Mesendoderm (in vitro differentiated cells): ENCODE results near the gene NEDD4L.

Source experiments
- DNase-seq: peaks from one replicate; pipeline ENCODE4 v3.0.0; 2013
- H2AK5ac ChIP-seq: 2 replicates; pipeline ENCODE4 v1.6.1; 2013; ENCODE audit warnings: low read length, inconsistent platforms
- H2BK120ac ChIP-seq: 2 replicates; pipeline ENCODE4 v1.6.1; 2013; ENCODE audit warnings: low read depth, mild to moderate bottlenecking, low read length, moderate library complexity, mixed read lengths
- H2BK15ac ChIP-seq: replicated peaks from 2 replicates; pipeline ENCODE4 v1.6.1; 2013; ENCODE audit warnings: low read depth, mild to moderate bottlenecking, moderate library complexity
- H2BK5ac ChIP-seq: 2 replicates; pipeline ENCODE4 v1.6.1; 2013; ENCODE audit warnings: low read length, inconsistent platforms
- H3K18ac ChIP-seq: 2 replicates; pipeline ENCODE4 v1.6.1; 2013; ENCODE audit warnings: mild to moderate bottlenecking, low read length, mixed read lengths
- H3K23ac ChIP-seq: one replicate; pipeline ENCODE4 v1.6.1; 2013; ENCODE audit warnings: low read length
- H3K27ac ChIP-seq: 2 replicates; pipeline ENCODE4 v1.5.1; 2013; ENCODE audit warnings: low read depth, mild to moderate bottlenecking, inconsistent platforms, low read length, moderate library complexity
- H3K27me3 ChIP-seq: 2 replicates; pipeline ENCODE4 v1.6.1; 2013; ENCODE audit warnings: low read length, control low read depth, mild to moderate bottlenecking, inconsistent platforms; ENCODE audit not compliant: insufficient read depth, poor library complexity
- H3K36me3 ChIP-seq: 2 replicates; pipeline ENCODE4 v1.6.1; 2013; ENCODE audit warnings: low read length, inconsistent platforms; ENCODE audit not compliant: control insufficient read depth, insufficient read depth
- H3K4ac ChIP-seq: one replicate; pipeline ENCODE4 v1.6.1; 2013; ENCODE audit warnings: low read depth, mild to moderate bottlenecking, low read length, moderate library complexity
- H3K4me1 ChIP-seq: 2 replicates; pipeline ENCODE4 v1.6.1; 2013; ENCODE audit warnings: low read depth, low read length, inconsistent platforms; ENCODE audit not compliant: control insufficient read depth
- H3K4me2 ChIP-seq: 2 replicates; pipeline ENCODE4 v1.6.1; 2013; ENCODE audit warnings: low read length
- H3K4me3 ChIP-seq: 2 replicates; pipeline ENCODE4 v1.5.1; 2013; ENCODE audit warnings: mild to moderate bottlenecking, low read length
- H3K56ac ChIP-seq: one replicate; pipeline ENCODE4 v1.6.1; 2013; ENCODE audit warnings: low read length
- H3K79me1 ChIP-seq: 2 replicates; pipeline ENCODE4 v1.6.1; 2013; ENCODE audit warnings: low read length, inconsistent platforms
- H3K79me2 ChIP-seq: 2 replicates; pipeline ENCODE4 v1.6.1; 2013; ENCODE audit warnings: mild to moderate bottlenecking, low read length; ENCODE audit not compliant: control insufficient read depth, insufficient read depth
- H3K9ac ChIP-seq: 2 replicates; pipeline ENCODE4 v1.6.1; 2013; ENCODE audit warnings: low read length, inconsistent platforms
- H4K5ac ChIP-seq: one replicate; pipeline ENCODE4 v1.6.1; 2013; ENCODE audit warnings: low read length
- H4K8ac ChIP-seq: one replicate; pipeline ENCODE4 v1.6.1; 2013; ENCODE audit warnings: low read depth, mild to moderate bottlenecking, control low read depth, low read length, moderate library complexity
- WGBS: extraction: QIAGEN DNeasy Blood & Tissue Kit; methylation state at CpG from one replicate; pipeline ENCODE4 v1.1.7; 2013; ENCODE audit warnings: low lambda C conversion rate, missing lambda C conversion rate; ENCODE audit not compliant: insufficient coverage; ENCODE audit errors: extremely low coverage; 5-methylcytosine and 5-hydroxymethylcytosine counted together

The NEDD4L gene

GRCh38 chr18:58056852-58057251 lies 12.8 kb downstream of the NEDD4L start:
- Histone ChIP-seq H3K4me3 (no peak overlapping the region), H3K4me1 (peaks cover 2% of the 10 kb centered on the region), H3K79me1 (peaks cover 17% of the 10 kb centered on the region), H4K8ac (no peak overlapping the region), H3K18ac (no peak overlapping the region), H3K56ac (no peak overlapping the region), H2BK120ac (no peak overlapping the region), H2BK15ac (no peak overlapping the region), H3K9ac (no peak overlapping the region), H3K36me3 (no peaks in the 10 kb centered on the region), H3K27me3 (no peaks in the 10 kb centered on the region), H2AK5ac (no peak overlapping the region), H3K4ac (no peak overlapping the region), H4K5ac (no peak overlapping the region), H3K27ac (no peak overlapping the region), H2BK5ac (no peak overlapping the region), H3K79me2 (peaks cover 46% of the 10 kb centered on the region), H3K4me2 (no peak overlapping the region), H3K23ac (no peak overlapping the region)
- no CpG with 5 or more reads among the region's 5 CpGs for WGBS
- DNase-seq, result no peak

GRCh38 chr18:58057291-58057965 lies 13.4 kb downstream of the NEDD4L start:
- H3K79me1 ChIP-seq, result peaks cover 17% of the 10 kb centered on the region
- H3K4me2 ChIP-seq, result no peak overlapping the region
- no peak overlapping the region for H4K8ac ChIP-seq
- no peaks in the 10 kb centered on the region for H3K27me3 ChIP-seq
- no peak overlapping the region for H2BK120ac ChIP-seq
- no peak overlapping the region for H3K27ac ChIP-seq
- no peak overlapping the region for H2BK5ac ChIP-seq
- peaks cover 46% of the 10 kb centered on the region for H3K79me2 ChIP-seq
- peak; percentile 42 for DNase-seq
- H3K4me1 ChIP-seq, result peaks cover 2% of the 10 kb centered on the region
- no peaks in the 10 kb centered on the region for H3K36me3 ChIP-seq
- H3K23ac ChIP-seq, result no peak overlapping the region
- H3K9ac ChIP-seq, result no peak overlapping the region
- H4K5ac ChIP-seq, result no peak overlapping the region
- H3K18ac ChIP-seq, result peak overlapping the region; percentile 25
- no CpG with 5 or more reads among the region's 4 CpGs for WGBS
- H2BK15ac ChIP-seq, result no peak overlapping the region
- H3K4me3 ChIP-seq, result no peak overlapping the region
- no peak overlapping the region for H3K4ac ChIP-seq
- no peak overlapping the region for H2AK5ac ChIP-seq
- H3K56ac ChIP-seq, result no peak overlapping the region

GRCh38 chr18:58058720-58059119 lies 14.7 kb downstream of the NEDD4L start:
- no peak overlapping the region for H4K8ac ChIP-seq
- H3K27ac ChIP-seq, result no peak overlapping the region
- no peak overlapping the region for H2BK5ac ChIP-seq
- H3K36me3 ChIP-seq, result no peaks in the 10 kb centered on the region
- peaks cover 40% of the 10 kb centered on the region for H3K79me2 ChIP-seq
- H2AK5ac ChIP-seq, result no peak overlapping the region
- no peak overlapping the region for H2BK15ac ChIP-seq
- no peak overlapping the region for H3K4me2 ChIP-seq
- no CpG with 5 or more reads among the region's 3 CpGs for WGBS
- H3K18ac ChIP-seq, result no peak overlapping the region
- no peak overlapping the region for H3K9ac ChIP-seq
- H3K56ac ChIP-seq, result no peak overlapping the region
- H3K4me1 ChIP-seq, result peaks cover 2% of the 10 kb centered on the region
- no peak overlapping the region for H2BK120ac ChIP-seq
- H4K5ac ChIP-seq, result no peak overlapping the region
- peaks cover 13% of the 10 kb centered on the region for H3K79me1 ChIP-seq
- no peak overlapping the region for H3K4ac ChIP-seq
- no peak overlapping the region for H3K4me3 ChIP-seq
- no peak overlapping the region for H3K23ac ChIP-seq
- DNase-seq, result no peak
- no peaks in the 10 kb centered on the region for H3K27me3 ChIP-seq

- no peak overlapping the region for H3K4ac ChIP-seq
- no peak overlapping the region for H2AK5ac ChIP-seq
- DNase-seq, result no peak
- H3K36me3 ChIP-seq, result no peaks in the 10 kb centered on the region
- no peak overlapping the region for H3K9ac ChIP-seq
- H3K56ac ChIP-seq, result no peak overlapping the region
- H3K4me3 ChIP-seq, result no peak overlapping the region
- no peak overlapping the region for H3K4me2 ChIP-seq
- H3K4me1 ChIP-seq, result no peaks in the 10 kb centered on the region
- peaks cover 38% of the 10 kb centered on the region for H3K79me2 ChIP-seq
- no peak overlapping the region for H3K18ac ChIP-seq
- no peak overlapping the region for H3K27ac ChIP-seq
- no peak overlapping the region for H2BK5ac ChIP-seq
- no peak overlapping the region for H2BK15ac ChIP-seq
- peaks cover 17% of the 10 kb centered on the region for H3K79me1 ChIP-seq
- H3K27me3 ChIP-seq, result no peaks in the 10 kb centered on the region
- H3K23ac ChIP-seq, result no peak overlapping the region
- H2BK120ac ChIP-seq, result no peak overlapping the region
- H4K5ac ChIP-seq, result no peak overlapping the region
- WGBS, result no CpG with 5 or more reads among the region's 5 CpGs
- H4K8ac ChIP-seq, result no peak overlapping the region
These were observed 16.2 kb downstream of the NEDD4L start for GRCh38 chr18:58060254-58060653.

- no CpG with 5 or more reads among the region's 3 CpGs for WGBS
- no peak overlapping the region for H3K56ac ChIP-seq
- no peak overlapping the region for H3K4me2 ChIP-seq
- no peak overlapping the region for H3K27ac ChIP-seq
- no peaks in the 10 kb centered on the region for H3K27me3 ChIP-seq
- H2BK5ac ChIP-seq, result no peak overlapping the region
- H3K79me1 ChIP-seq, result peaks cover 18% of the 10 kb centered on the region
- no peak overlapping the region for H3K4ac ChIP-seq
- no peak overlapping the region for H3K18ac ChIP-seq
- no peak overlapping the region for H2AK5ac ChIP-seq
- H3K4me1 ChIP-seq, result no peaks in the 10 kb centered on the region
- DNase-seq, result no peak
- no peak overlapping the region for H2BK120ac ChIP-seq
- no peaks in the 10 kb centered on the region for H3K36me3 ChIP-seq
- H4K8ac ChIP-seq, result no peak overlapping the region
- no peak overlapping the region for H3K4me3 ChIP-seq
- H4K5ac ChIP-seq, result no peak overlapping the region
- H3K9ac ChIP-seq, result no peak overlapping the region
- peaks cover 36% of the 10 kb centered on the region for H3K79me2 ChIP-seq
- no peak overlapping the region for H3K23ac ChIP-seq
- H2BK15ac ChIP-seq, result no peak overlapping the region
These were observed 17.3 kb downstream of the NEDD4L start for GRCh38 chr18:58061349-58061748.

- no peak overlapping the region for H2BK5ac ChIP-seq
- no peak overlapping the region for H4K8ac ChIP-seq
- no peak overlapping the region for H3K18ac ChIP-seq
- peaks cover 23% of the 10 kb centered on the region for H3K79me2 ChIP-seq
- no CpG with 5 or more reads among the region's 10 CpGs for WGBS
- no peak overlapping the region for H3K4ac ChIP-seq
- H3K23ac ChIP-seq, result no peak overlapping the region
- no peak overlapping the region for H3K56ac ChIP-seq
- H3K4me1 ChIP-seq, result peaks cover 2% of the 10 kb centered on the region
- no peaks in the 10 kb centered on the region for H3K27me3 ChIP-seq
- no peak overlapping the region for H2AK5ac ChIP-seq
- no peak overlapping the region for H2BK120ac ChIP-seq
- H3K4me2 ChIP-seq, result no peak overlapping the region
- H2BK15ac ChIP-seq, result no peak overlapping the region
- DNase-seq, result no peak
- H3K4me3 ChIP-seq, result no peak overlapping the region
- H3K9ac ChIP-seq, result no peak overlapping the region
- H3K36me3 ChIP-seq, result no peaks in the 10 kb centered on the region
- peaks cover 10% of the 10 kb centered on the region for H3K79me1 ChIP-seq
- H4K5ac ChIP-seq, result no peak overlapping the region
- no peak overlapping the region for H3K27ac ChIP-seq
These were observed 20.5 kb downstream of the NEDD4L start for GRCh38 chr18:58064406-58064998.
